ENCODE measurements around the gene NMRAL1. TPM values are rescaled to one million over a fixed set of nuclear protein-coding genes. Genes with fewer than 3 reads are reported as not detected.

NMRAL1 gene
- total RNA-seq (2014; rRNA removed; shearing (Covaris generic)), result 158 and 176 TPM in 2 replicates

DNA sequence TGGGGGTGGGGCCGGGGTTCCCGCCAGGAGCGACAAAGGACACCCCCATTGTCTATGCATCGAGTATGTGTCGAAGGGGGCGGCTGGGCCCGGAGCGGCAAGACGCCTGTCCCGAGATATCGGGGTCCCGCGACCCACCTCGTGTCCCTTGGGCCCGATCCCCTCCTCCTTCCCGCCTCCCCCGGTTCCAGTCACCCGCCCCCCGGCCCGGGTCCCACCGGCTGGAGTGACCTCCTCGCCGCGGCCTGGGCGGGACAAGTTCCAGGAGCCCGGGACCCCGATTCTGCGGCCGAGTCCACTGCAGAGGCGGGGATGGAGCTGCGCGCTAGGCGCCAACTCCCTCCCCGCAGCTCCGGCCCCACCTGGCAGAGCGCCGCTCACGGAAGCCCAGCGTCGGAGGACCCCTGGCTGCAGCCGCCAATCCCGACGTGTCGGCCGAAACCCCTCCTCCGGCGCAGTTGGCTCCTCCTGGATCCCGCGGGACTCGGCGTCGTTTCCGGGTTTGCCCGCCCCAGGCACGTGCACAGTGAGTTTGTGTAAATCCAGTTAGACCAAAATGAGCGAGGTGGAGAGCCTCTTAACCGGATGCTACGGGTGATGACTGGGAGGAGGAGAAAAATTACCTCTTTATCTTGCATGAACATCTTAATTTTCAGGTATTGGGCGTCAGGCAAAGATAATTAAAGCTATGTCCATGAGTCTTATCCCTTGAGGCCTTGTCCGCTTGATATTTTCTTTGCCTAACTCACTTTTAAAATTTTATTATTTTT is at the start of gene NMRAL1:
NMRAL1 (minus strand) TSS at position 434 of the 770 bp plus-strand sequence. CDS start 493 bp downstream, outside the sequence.
- DNase-seq (ENCODE audit: low spot score), result peak; percentile 88

DNA sequence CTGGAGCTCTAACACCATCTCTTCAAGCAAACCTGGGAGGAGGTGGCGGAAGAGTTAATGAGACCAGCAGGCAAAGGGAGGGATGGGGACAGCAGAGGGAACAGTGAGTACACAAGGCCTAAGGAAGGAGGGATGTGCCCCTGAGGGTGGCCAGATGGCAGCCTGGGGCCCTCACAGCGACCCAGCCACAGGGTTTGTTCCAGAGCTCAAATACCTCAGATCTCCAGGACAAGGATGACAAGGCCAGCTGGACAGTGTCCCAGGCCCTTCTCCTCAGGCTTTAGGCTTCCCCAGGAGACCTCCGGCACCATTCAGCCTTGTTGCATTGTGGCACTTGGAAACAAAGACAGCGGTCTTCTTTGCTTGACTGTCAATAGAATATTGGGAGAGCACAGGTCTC is 49.3 kb upstream of the NMRAL1 start:
- no peak for DNase-seq (ENCODE audit: low spot score)

DNA sequence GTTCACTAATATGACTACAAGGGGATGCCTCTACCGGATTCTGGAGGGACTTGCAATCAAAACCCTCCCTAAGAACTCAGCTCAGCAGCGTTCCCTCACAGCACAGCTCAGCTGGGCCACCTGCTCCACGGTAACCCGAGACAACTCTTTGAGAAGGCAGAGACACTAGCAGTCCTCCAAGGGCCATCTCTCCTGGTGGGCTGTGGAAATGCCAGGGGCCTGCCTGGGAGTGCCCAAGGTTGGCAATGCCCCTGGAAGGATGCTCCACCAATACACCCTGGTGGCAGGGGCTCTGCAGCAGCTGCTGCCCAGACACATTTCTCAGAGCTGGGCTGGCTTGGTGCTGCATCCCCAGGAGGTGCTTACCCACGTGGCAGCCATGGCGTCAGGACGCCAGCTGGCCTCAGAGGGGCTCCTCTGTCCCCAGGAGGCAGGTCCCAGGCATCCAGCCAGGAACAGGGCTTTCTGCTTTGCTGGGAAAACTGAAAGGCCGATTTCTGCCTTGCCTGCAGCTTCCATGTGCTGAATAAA is 47.7 kb upstream of the NMRAL1 start:
- no peak for DNase-seq (ENCODE audit: low spot score)

DNA sequence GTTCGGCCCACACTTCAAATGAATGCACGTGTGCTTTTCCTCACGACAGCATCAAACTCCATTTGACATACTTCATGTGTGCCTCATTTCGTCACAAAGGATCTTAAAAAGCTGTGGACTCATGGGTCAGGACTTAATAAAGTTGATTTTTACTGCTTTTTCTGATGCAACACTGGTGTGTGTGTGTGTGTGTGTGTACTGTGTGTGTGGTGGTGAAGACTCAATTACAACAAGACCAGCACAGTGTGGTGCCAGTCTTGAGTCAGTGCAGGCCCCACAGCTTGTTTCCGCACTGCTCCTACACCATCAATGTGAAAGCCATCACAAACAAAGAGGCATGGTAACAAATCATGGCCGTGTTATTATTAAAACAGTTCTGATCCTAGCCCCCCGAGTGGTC is 46.5 kb upstream of the NMRAL1 start:
- no peak for DNase-seq (ENCODE audit: low spot score)

DNA sequence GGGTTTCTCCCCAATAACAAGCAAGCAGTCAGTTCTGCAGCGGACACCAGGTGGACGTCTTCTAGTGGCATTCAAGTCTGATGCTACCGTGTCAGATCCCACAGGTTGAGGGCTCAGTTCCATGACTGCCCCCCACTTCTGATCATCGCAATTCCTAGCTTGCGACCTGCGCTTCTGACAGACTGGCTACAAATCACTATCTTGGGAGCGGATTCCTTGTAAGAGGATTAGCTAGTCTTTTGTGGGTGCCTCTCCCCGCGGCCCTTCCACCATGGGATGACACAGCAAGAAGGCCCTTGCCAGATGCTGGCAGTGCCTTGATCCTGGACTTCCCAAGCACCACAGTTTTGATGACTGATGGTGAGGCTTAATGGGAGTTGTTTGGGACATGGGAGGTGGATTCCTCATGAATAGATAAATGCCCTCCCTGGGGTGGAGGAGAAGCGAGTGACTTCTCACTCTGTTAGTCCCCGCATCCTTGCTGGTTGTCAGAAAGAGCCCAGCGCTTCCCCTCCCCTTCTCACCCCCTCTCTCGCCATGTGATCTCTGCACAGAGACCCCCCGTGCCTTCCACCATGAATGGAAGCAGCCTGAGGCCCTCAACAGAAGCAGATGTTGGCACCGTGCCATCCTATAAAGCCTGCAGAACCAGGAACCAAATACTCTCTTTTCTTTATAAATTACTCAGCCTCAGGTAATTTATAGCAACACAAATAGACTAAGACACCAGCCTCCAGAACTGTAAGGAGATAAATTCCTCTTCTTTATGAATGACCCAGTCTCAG is 45.0 kb upstream of the NMRAL1 start:
- no peak for DNase-seq (ENCODE audit: low spot score)

DNA sequence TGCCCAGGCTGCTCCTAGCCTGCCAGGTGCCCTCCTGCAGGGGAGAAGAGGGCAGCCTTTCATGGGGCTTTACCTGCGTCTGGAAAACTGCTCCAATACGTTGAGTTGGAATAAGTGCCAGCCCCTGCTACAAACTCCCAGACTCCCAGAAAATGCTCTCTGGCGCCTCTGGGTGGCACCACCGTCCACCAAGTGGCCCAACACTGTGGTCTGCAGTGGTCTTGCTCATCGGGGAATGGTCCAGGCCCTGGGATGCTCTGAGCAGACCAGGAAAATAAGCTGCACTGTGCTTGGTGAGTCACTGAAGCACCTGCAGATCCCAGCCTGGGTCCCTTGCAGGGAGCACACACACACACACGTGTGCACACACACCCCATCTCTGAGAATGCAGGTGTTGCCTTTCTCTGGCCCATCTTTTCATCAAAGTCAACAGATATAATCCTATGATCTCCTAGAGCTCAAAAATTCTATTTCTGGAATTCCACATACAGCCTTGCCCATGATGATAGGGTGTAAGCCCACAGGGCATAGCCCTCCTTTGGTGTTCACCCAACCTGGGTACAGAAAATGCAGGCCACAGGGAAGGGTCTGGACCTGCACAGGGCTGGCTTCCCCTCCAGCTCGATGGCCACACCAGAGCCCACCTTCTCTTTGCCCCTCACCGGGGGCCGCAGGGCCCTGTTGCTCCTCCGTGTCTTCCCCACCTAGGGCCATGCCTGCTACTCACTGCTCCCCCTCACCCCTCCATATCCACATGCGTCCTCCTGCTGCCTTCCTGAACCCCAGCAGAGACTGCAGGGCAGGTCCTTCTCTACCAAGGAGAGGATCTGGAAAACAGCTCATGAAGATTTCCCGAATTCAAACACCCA is 43.6 kb upstream of the NMRAL1 start:
- peak; percentile 30 for DNase-seq (ENCODE audit: low spot score)

DNA sequence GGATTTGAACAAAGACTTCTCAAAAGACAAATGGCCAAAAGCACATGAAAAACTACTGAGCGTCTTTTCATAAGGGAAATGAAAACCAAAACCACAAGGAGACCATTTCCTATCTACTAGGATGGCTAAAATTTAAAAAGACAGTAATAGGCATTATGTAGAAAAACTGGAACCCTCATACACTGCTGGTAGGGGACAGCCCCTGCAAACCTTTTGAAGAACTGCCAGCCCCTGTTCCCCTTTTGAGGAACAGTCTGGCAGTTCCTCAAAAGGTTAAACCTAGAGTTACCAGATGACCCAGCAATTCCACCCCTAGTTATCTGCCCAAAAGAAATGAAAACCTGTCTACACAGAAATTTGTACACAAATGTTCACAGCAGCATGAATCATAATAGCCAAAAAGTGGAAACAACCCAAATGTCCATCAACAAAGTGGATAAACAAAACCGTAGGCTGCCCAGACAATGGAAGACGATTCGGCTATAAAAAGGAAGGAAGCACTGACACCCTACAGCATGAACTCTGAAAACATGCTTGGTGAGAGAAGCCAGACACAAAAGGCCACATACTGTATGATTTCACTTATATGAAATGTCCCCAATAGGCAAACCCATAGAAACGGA is 41.3 kb upstream of the NMRAL1 start:
- no peak for DNase-seq (ENCODE audit: low spot score)

DNA sequence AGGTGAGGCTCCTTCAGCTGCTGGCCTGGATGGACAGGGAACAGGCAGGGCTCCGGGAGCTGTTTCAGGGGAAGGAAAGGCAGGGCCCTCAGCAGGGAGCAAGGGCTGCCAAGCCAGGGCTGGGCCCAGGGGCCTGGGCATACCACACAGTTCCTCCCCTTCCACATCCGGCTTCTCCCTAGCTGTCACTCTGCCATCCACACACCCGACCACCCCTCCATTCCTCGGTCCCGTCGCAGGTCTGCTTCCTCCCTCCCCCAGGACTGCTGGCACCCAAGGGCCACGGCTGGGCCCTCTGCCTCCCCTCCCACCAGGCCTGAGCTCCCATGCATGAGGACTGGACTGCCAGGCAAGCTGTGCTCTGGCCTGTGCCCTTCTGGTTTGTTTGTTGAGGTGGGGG is 40.2 kb upstream of the NMRAL1 start:
- DNase-seq (ENCODE audit: low spot score), result no peak

DNA sequence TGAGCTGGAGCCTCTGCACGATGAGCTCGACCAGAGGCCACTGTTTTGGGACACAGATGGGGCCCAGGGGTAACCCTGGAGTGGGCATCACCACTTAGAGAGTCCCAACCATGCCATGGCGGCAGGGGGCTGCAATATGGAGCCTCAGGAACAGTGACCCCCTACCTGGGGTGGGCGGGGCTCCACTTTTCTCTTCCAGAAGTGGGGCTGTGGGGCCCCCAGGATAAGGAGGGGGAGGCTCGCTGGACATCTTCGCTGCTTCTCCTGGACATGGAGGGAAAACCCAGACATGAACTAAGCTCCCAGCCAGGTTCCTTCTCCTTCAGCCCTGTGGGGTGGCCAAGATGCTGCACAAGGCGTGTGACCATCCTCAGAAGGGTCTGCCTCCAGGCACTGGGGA is 39.5 kb upstream of the NMRAL1 start:
- no peak for DNase-seq (ENCODE audit: low spot score)

DNA sequence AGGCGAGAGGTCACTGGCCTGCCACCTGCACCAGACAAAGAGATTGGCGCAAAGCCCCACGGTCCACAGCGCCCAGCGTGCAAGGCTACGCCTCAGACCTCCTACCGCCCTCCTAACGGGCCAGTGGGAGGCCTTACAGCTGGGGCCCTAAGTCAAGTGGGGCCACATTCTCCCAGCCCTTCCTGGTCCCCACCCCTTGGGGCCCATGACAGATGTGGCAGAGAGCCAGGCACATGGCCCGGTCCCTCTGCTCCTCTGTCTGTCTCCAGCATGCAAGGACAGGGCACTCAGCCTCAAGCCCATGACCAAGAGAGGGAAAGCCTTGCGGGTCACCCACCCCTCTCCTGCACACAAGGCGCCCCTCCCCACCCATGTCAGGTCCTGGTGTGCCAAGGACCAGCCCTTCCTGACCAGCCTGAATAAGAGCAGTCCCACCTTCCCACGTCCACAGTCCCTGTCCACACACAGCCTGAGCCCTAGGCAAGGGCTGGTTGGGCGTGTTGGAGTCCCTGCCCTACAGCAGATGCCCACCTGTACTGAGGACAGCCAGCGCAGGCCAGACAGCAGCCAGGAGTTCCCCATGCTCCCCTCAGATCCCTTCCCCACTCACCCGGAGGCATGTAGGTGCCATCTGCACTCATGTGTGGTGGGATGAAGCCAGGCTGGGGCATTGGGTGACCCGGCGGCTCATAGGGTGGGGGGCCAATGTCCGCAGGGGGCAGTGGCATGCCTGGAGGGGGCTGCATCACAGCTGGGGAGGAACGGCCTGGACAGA is 38.8 kb upstream of the NMRAL1 start:
- no peak for DNase-seq (ENCODE audit: low spot score)

DNA sequence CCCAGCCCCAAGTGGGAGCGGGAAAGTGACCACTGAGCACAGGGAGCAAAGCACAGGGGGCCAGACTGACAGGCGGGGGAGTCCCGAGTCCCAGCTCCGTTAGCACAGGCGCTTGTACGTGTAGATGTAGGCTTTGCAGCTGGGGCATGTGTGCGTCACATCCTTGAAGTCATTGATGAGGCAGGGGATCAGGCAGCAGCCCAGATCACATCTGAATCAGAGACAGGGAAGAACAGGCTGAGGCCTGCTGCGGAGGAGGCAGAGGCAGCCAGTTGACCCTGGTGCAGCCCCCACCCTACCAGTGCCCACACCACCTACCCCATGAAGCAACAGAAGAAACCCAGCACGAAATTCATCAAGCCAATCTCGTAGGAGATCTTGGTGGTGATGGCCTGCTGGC is 38.0 kb upstream of the NMRAL1 start:
- DNase-seq (ENCODE audit: low spot score), result no peak

DNA sequence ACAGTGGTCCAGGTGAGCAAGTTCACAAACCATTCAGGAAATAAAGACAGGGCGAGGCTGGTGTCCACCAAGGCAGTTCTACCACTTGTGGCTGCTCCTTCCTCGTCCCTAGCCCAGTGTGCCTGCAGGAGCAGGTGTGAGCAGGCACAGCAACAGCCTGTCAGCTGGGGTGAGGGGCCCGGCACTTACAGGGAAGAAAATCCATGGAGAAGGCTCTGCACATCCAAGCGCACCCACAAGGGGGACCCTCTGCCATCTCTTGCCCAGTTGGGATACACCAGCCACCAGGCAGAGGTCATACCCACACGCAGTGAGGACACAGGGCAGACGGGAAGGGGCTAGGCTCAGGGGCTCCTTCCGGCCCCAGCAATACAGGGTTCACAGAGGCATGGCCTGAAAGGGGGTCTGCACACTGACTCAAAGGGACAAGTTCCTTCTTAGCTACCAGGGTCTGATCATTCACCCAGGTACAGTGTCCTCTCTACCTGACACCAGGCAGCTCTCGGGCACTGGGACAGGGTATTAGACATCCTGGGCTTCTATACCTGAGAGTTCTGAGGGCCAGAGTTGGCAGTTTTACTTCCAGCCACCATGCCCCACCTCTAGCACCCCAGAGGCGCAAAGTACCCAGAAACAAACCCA is 37.1 kb upstream of the NMRAL1 start:
- peak; percentile 56 for DNase-seq (ENCODE audit: low spot score)

DNA sequence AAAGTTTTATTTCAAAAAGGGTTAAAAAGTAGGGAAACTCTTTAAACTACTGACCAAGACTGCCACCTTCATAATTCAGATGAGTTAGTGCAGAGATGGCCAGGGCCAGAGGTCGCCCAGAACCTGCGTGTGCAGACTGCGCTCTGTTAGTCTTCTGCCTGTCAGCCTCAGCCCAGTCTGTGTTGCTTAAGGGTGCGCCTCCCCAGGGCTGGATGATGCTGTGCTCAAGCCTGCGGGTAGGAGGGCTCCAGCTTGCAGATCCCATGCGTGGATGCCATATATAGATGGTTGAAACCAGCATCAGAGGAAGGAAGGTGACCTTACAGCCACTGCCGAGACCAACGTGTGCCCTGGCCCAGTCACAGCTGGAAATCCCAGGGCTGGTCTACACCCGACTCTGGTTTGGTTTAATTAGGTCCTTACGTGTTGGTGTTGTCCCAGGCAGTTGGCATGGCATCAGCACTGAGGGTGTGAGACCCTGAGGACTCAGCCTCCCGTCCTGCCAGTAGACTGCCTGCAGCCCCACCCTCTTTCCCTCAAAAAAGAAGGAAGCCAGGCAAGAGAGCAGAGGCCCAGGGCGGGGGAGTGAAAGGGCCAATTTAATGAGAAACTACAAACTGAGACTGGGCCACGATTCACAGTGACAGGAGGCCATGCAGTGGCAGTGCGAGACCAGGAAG is 36.5 kb upstream of the NMRAL1 start:
- no peak for DNase-seq (ENCODE audit: low spot score)

DNA sequence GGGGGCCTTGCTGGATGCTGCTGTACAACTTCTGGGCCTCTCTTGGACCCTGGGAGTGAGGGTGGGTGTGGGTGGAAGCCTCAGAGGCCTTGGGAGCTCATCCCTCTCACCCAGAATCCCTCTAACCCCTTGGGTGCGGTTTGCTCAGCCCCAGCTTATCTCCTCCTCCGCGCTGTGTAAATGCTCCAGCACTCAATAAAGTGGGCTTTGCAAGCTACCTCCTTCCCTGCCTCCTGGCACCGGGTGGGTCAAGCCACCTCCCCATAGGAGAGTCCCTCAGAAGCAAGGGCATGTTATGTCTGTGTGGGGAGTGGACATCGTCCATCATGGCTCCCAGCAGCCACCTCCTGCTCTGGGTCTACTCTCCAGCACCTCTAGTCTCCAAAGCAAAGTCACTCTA is 35.7 kb upstream of the NMRAL1 start:
- DNase-seq (ENCODE audit: low spot score), result no peak

DNA sequence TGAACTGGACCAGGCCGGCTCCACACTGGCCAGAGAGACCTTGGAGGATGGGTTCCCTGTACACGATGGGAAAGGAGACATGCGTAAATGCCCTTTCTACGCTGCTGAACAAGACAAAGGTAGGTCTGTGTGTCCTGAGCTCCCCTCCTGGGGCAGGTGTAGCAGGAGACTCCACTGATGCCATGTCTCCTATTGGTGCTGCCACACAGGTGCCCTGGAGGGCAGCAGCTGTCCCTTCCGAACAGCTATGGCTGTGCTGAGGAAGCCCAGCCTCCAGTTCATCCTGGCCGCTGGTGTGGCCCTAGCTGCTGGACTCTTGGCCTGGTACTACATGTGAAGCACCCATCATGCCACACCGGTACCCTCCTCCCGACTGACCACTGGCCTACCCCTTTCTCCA is 35.0 kb upstream of the NMRAL1 start:
- no peak for DNase-seq (ENCODE audit: low spot score)

DNA sequence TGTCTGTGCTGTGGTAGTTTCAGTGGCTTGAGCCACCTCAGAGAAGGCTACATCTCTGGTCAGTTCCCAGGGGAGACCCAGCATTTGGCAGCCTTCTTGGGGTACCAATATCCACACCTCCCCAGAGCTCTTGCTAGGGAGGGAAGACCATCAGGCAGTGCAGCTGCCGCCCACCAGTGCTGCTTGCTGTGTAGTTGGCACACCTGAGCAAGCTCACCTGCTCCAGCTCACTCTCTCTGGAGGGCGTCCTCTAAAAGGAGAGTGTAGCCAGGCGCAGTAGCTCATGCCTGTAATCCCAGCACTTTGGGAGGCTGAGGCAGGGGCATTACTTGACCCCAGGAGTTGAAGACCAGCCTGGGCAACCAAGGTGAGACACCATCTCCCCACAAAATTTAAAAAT is 34.4 kb upstream of the NMRAL1 start:
- DNase-seq (ENCODE audit: low spot score), result no peak

DNA sequence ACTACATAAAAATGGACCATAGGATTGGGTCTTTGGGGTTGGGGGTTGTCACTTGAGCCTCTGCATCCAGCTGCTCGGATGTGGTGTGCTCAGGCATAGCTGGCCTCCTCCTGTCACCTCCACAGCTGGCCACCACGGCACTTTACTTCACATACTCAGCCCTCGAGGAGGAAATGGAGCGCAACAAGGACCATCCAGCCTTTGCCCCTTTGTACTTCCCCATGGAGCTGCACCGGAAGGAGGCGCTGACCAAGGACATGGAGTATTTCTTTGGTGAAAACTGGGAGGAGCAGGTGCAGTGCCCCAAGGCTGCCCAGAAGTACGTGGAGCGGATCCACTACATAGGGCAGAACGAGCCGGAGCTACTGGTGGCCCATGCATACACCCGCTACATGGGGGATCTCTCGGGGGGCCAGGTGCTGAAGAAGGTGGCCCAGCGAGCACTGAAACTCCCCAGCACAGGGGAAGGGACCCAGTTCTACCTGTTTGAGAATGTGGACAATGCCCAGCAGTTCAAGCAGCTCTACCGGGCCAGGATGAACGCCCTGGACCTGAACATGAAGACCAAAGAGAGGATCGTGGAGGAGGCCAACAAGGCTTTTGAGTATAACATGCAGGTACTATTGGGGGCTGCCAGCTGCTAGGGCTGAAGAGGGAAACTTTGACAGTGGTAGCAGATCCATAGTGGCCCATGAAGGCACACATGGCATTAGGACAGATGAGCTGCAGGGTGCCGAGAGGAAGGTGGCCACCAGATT is 33.3 kb upstream of the NMRAL1 start:
- DNase-seq (ENCODE audit: low spot score), result no peak

DNA sequence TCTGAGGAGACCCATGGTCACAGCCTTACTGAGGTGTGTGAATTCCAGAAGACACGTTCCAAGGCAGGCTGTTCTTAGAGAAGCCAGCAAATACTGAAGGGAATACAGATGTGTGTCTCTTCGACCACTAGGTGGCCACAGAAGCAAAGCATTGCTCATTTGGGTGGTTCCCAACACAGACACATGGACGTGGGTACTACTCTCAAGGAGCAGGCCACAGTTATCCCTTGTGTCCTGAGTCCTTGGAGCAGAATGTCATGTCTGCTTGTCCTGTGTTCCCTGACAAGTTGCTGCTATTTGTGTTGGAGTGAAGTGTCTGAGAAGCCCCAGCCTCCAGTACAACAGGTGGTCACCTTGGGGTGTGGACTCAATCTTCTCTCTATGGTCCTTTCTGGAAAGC is 32.0 kb upstream of the NMRAL1 start:
- DNase-seq (ENCODE audit: low spot score), result peak; percentile 70

All from A172 (cell line).